ENCODE measurements around the gene GGCX.
A peak's percentile ranks its signal among the peaks of the same experiment; 100 is the strongest.
"Not testable (repeated sequence)": the region's sequence is repeated elsewhere in the genome, so short reads cannot be mapped to it uniquely, and the experiment has no call there.

Gene GGCX

DNA sequence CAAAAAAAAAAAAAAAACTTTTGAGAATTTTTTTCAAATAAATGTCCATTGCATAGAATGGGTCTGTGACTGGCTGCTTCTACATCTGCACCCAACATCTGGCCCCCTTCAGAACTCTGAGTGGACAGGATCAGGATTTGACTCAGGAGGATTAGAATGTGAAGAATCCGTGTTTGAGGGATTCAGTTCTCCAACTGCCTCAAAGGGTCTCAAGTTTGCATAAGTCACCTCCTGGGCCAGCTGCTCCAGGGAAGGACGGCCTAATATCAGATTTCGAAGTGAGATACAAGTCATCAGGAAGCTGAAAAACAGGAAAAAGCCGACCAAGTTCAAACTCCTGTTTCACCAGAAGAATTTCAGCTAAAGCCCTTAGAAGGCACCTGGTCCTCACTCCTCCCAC lies 11.5 kb downstream of the GGCX start:
- no peak for DNase-seq (ENCODE audit: low spot score)
- ChIA-PET CTCF (interaction anchor here (3.3 kb wide), 1 partner anchor 130 kb away, joined by 40 read pairs; no protein-coding TSS in a partner anchor), POLR2A (ENCODE audit: low non-redundant PET) (interaction anchor here (0.6 kb wide), 1 partner anchor 79 kb away, joined by 4 read pairs; no protein-coding TSS in a partner anchor)
- peak overlapping the region; percentile 55; the same call in 1 of the 2 replicates for H3K27ac ChIP-seq
- TF ChIP-seq, protein P1, sequence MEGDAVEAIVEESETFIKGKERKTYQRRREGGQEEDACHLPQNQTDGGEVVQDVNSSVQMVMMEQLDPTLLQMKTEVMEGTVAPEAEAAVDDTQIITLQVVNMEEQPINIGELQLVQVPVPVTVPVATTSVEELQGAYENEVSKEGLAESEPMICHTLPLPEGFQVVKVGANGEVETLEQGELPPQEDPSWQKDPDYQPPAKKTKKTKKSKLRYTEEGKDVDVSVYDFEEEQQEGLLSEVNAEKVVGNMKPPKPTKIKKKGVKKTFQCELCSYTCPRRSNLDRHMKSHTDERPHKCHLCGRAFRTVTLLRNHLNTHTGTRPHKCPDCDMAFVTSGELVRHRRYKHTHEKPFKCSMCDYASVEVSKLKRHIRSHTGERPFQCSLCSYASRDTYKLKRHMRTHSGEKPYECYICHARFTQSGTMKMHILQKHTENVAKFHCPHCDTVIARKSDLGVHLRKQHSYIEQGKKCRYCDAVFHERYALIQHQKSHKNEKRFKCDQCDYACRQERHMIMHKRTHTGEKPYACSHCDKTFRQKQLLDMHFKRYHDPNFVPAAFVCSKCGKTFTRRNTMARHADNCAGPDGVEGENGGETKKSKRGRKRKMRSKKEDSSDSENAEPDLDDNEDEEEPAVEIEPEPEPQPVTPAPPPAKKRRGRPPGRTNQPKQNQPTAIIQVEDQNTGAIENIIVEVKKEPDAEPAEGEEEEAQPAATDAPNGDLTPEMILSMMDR (conservative IDR thresholded peaks at IDR 0.05; ENCODE audit: low read depth), result no peak

DNA sequence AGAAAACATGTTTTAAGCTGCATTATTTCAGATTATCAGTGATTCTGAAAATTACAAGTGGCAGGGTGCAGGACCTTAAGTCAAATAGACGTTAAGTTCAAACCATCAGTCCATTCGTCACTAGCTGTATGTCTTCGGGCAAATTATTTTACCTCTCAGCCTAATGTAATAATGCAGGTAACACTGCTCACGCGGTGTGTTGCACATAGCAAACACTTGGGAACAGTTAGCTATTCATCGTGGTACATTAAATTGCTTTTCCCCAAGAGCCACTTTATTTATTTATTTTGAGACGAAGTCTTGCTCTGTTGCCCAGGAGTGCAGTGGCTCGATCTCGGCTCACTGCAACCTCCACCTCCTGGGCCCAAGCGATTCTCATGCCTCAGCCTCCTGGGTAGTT lies 12.2 kb downstream of the GGCX start:
- TF ChIP-seq, protein P1 (conservative IDR thresholded peaks at IDR 0.05; ENCODE audit: low read depth), result no peak
- ChIA-PET CTCF (interaction anchor here (0.6 kb wide), 1 partner anchor 138 kb away, joined by 4 read pairs; no protein-coding TSS in a partner anchor), POLR2A (ENCODE audit: low non-redundant PET) (interaction anchor here (0.6 kb wide), 1 partner anchor 78 kb away, joined by 4 read pairs; no protein-coding TSS in a partner anchor)
- no peak for DNase-seq (ENCODE audit: low spot score)
- H3K27ac ChIP-seq, result peak overlapping the region; percentile 55

DNA sequence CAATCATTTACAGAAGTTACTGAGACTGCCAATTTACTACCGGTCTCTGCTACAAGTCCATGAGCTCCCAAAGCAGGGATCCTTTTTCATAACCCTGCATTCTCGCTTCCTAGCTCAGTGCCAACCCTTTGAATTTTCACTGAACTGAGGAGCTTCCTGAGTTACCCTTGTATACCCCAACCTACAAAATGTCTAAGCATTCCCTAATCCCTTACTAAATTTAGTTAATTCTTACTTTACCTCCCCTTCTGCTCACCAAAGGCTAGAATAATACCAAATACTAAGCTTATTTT lies 12.7 kb downstream of the GGCX start:
- DNase-seq (ENCODE audit: low spot score), result no peak
- H3K27ac ChIP-seq, result no peak overlapping the region
- CTCF ChIA-PET, result interaction anchor here (0.6 kb wide), 2 partner anchors 80 to 138 kb away, joined by 3 to 4 read pairs; no protein-coding TSS in a partner anchor
- POLR2A ChIA-PET (ENCODE audit: low non-redundant PET), result no interaction called here
- TF ChIP-seq, protein P1 (conservative IDR thresholded peaks at IDR 0.05; ENCODE audit: low read depth), result no peak

DNA sequence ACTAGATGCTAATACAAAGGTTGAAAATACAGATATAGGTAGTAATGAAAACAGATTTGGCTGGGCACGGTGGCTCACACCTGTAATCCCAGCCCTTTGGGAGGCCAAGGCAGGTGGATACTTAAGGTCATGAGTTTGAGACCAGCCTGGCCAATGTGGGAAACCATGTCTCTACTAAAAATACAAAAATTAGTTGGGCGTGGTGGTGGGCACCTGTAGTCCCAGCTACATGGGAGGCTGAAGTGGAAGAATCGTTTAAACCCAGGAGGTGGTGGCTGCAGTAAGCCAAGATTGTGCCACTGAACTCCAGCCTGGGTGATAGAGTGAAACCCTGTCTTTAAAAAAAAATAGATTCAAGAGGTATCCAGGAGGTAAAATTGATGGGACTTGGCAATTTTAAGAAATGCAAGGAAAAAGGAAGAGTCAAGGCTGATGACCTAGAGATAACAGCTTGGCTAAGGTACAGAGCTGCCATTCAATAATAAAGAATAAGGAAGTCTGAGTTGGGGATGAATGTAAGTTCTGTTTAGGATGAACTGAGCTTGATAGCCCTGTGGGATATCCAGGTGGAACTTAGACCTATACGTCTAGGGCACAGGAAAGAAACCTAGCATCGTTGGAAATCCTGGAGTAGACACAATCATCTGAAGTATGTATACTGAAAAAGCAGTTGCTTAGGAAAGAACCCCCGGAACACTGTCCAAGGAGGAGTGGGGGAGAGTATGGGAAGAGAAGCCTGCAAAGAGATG lies 13.3 kb downstream of the GGCX start:
- no peak for DNase-seq (ENCODE audit: low spot score)
- TF ChIP-seq, protein P1 (conservative IDR thresholded peaks at IDR 0.05; ENCODE audit: low read depth), result no peak
- H3K27ac ChIP-seq, result peak overlapping the region; percentile 60
- ChIA-PET POLR2A (ENCODE audit: low non-redundant PET) (no interaction called here), CTCF (interaction anchor here (0.6 kb wide), 1 partner anchor 79 kb away, joined by 3 read pairs; no protein-coding TSS in a partner anchor)

DNA sequence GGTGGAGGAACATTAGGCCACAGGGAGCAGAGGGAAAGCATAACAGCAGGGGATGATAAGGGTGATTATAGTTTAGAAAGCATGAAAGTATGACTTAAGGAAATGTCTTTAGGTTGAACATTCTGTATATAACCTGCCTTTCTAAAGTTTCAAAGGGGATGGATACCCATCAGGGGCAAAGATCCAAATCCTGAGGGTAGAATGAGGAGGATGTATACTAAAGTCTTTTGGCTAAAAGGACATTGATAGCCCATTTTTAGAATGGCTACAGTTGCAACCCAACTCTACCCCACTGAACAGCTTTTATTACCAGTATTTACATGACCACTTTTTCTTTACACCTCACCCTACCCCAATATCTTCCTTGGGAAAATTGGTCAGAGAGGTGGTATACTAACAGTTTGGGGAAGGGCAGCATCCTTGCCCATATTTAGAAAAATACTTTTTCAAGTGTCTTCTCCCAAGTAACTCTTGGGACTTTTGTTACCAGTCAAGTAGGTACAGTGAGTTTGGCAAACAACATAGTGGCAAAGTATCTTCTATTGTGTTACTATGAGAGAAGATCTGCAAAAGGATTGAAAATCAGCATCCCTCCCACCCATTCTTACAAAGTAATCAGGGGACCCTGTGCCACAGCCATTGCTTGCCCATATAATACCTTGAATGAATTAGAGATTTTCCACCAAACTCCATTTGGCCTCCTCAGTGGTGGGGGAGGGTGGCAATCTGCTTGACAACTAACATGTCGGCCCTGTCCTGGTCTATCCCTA lies 14.0 kb downstream of the GGCX start:
- no peak for DNase-seq (ENCODE audit: low spot score)
- ChIA-PET POLR2A (ENCODE audit: low non-redundant PET) (no interaction called here), CTCF (no interaction called here)
- peak overlapping the region; percentile 60 for H3K27ac ChIP-seq
- TF ChIP-seq, protein P1 (conservative IDR thresholded peaks at IDR 0.05; ENCODE audit: low read depth), result no peak

- ChIA-PET POLR2A (ENCODE audit: low non-redundant PET) (interaction anchor here (0.7 to 0.8 kb wide), 2 partner anchors 9 to 125 kb away, joined by 3 read pairs; no protein-coding TSS in a partner anchor), CTCF (interaction anchor here (0.6 to 1.5 kb wide), 5 partner anchors 44 to 133 kb away, joined by 3 to 7 read pairs (median 3); no protein-coding TSS in a partner anchor)
- no peak for DNase-seq (ENCODE audit: low spot score)
- TF ChIP-seq, protein P1 (conservative IDR thresholded peaks at IDR 0.05; ENCODE audit: low read depth), result no peak
- H3K27ac ChIP-seq, result peak overlapping the region; percentile 87
Observed at GRCh38 chr2:85545780-85546240, 15.5 kb downstream of the GGCX start.

DNA sequence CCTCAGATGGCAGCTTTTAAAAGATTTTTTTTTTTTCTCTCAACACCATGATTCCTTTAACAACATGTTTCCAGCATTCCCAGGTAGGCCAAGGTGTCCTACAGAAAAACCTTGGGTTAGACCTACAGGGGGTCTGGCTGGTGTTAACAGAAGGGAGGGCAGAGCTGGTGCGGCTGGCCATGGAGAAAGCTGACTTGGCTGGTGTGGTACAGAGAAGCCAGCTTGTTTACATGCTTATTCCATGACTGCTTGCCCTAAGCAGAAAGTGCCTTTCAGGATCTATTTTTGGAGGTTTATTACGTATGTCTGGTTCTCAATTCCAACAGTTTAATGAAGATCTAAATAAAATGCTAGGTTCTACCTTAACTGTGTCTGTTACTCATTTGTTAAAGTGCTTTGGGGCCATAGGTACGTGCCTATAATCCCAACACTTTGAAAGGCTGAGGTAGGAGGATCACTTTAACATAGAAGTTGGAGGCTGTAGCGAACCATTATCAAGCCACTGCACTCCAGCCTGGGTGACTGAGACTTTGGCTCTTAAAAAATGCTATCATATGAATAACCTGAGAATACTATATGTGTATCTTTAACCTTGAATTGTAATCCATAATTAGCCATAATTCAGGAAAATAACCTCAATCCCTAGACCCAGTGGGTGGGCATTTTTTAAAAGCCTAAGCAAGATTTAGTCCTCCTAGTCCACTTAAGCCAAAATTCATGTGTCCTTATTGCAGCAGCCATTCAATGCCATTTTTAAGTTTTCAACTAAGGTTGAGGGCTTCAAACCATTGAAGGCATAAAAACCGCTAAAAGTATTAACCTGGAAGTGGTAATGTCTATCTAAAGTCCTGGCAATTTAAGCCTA lies 16.1 kb downstream of the GGCX start:
- DNase-seq (ENCODE audit: low spot score), result not testable (repeated sequence)
- ChIA-PET CTCF (interaction anchor here (0.7 to 1.5 kb wide), 3 partner anchors 43 to 131 kb away, joined by 3 to 7 read pairs (median 3); no protein-coding TSS in a partner anchor), POLR2A (ENCODE audit: low non-redundant PET) (interaction anchor here (0.7 to 0.8 kb wide), 2 partner anchors 8 to 124 kb away, joined by 3 read pairs; no protein-coding TSS in a partner anchor)
- H3K27ac ChIP-seq, result peak overlapping the region; percentile 59

GRCh38 chr2:85544254-85544691 lies 17.0 kb downstream of the GGCX start:
- DNase-seq (ENCODE audit: low spot score); H3K27ac ChIP-seq; POLR2A ChIA-PET (ENCODE audit: low non-redundant PET): not testable (repeated sequence)
- CTCF ChIA-PET, result interaction anchor here (0.9 kb wide), 1 partner anchor 33 kb away, joined by 3 read pairs; no protein-coding TSS in a partner anchor
